Activated CD4-positive, alpha-beta T cell treated with anti-CD3 and anti-CD28 coated beads, Interleukin-2, Interleukin-6, amounts not matched to agents 100 ng/mL and 50 ng/mL, durations not matched to agents 16 hours and 8 hours (primary cell): ENCODE data around the gene MCAT.

Experiments used
- DNase-seq: peaks from one replicate; pipeline ENCODE4 v3.0.0-alpha.2; 2020

Gene MCAT

GRCh38 chr22:43085658-43086606 is 57.3 kb downstream of the MCAT start:
- DNase-seq, result peak; percentile 33
